ENCODE results near the gene SLC4A2. TPM values are rescaled to one million over a fixed set of nuclear protein-coding genes. Genes with fewer than 3 reads are reported as not detected.

Gene SLC4A2
- total RNA-seq, 1 donor, result 61.5 TPM

DNA sequence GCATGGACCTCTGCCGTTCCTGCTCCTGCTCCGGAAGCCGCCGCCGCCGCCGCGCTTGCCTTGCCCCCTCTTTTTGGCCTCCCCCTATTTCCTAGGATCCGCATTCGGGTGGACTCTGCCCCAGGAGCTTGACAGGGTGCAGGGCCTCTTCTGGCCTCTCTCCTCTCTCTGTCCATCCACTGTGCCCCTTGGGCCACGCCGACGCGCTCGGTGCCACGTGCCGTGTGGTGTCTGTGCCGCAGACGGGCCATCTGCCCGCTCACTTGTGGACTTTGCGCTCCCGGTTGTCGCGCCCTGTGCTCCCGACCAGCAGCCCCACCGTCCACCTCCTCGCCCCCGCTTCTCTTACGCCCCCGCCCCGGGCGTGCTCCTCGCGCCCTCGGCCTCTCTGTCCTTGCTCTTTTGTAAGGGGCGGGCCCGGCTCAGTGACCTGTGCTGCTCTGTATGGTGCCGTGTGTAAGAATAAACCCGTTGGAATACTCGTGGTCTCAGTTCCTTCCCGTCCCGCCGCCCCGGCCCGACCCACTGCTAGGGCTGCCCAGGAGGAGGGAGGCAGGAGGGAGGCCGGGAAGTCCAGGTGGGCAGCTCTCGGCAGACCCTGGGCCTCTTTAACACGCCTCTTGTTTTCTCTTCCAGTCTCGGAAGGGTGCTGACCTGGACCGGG is 63.9 kb downstream of the SLC4A2 start:
- DNase-seq (ENCODE audit: insufficient read length, low spot score, missing footprints), result no peak
- Histone ChIP-seq H3K36me3 (ENCODE audit: insufficient read depth, low read length) (peaks cover 22% of the 10 kb centered on the region), H3K4me3 (ENCODE audit: insufficient read depth, low read length) (no peak overlapping the region), H3K4me2 (ENCODE audit: insufficient read depth, low read length) (no peak overlapping the region), H3K9me3 (ENCODE audit: low read depth, low read length) (no peaks in the 10 kb centered on the region), H2AFZ (ENCODE audit: low read length) (no peak overlapping the region), H4K20me1 (ENCODE audit: insufficient read depth, low read length) (peaks cover 26% of the 10 kb centered on the region), H3K79me2 (ENCODE audit: insufficient read depth, low read length) (no peaks in the 10 kb centered on the region), H3K27ac (ENCODE audit: low read depth, low read length) (no peak overlapping the region), H3K4me1 (ENCODE audit: insufficient read depth, low read length) (no peaks in the 10 kb centered on the region), H3K27me3 (ENCODE audit: insufficient read depth, low read length) (no peaks in the 10 kb centered on the region)
- TF ChIP-seq, protein P1, sequence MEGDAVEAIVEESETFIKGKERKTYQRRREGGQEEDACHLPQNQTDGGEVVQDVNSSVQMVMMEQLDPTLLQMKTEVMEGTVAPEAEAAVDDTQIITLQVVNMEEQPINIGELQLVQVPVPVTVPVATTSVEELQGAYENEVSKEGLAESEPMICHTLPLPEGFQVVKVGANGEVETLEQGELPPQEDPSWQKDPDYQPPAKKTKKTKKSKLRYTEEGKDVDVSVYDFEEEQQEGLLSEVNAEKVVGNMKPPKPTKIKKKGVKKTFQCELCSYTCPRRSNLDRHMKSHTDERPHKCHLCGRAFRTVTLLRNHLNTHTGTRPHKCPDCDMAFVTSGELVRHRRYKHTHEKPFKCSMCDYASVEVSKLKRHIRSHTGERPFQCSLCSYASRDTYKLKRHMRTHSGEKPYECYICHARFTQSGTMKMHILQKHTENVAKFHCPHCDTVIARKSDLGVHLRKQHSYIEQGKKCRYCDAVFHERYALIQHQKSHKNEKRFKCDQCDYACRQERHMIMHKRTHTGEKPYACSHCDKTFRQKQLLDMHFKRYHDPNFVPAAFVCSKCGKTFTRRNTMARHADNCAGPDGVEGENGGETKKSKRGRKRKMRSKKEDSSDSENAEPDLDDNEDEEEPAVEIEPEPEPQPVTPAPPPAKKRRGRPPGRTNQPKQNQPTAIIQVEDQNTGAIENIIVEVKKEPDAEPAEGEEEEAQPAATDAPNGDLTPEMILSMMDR (IDR thresholded peaks at IDR 0.05; ENCODE audit: extremely low read depth, low read depth, low read length), result no peak

DNA sequence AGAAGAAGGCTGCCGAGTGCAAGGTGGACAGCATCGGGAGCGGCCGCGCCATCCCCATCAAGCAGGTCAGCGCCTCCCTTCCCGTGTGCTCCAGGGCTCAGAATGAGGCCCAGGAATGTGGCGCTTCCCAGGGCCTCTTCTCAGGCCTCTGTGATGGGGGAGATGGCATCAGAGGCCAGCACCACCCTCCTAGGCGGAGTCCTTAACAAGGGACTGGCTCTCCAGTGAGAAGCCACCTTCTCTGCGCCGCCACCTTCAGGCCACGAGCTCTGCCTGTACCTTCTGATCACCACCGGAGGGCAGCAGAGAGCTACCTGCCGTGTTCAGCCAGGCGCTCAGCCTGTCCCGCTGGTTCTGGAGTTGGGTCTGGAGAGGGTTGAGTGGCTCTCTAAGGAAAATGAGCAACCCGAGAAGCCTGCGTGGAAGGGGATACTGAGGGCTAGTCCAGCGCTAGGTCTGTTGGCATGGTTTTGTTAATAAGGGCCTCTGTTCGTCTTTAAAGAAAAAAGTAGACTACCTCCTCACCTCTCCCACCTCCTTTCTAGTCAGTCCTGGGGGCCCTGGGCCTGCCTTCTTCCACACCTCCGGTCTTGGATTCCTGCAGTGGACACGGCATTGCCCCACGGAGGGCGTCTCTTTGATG is 64.6 kb downstream of the SLC4A2 start:
- no peak overlapping the region for H3K27ac ChIP-seq (ENCODE audit: low read depth, low read length)
- no peaks in the 10 kb centered on the region for H3K9me3 ChIP-seq (ENCODE audit: low read depth, low read length)
- no peaks in the 10 kb centered on the region for H3K4me1 ChIP-seq (ENCODE audit: insufficient read depth, low read length)
- peaks cover 22% of the 10 kb centered on the region for H3K36me3 ChIP-seq (ENCODE audit: insufficient read depth, low read length)
- H3K4me3 ChIP-seq (ENCODE audit: insufficient read depth, low read length), result no peak overlapping the region
- no peak overlapping the region for H3K4me2 ChIP-seq (ENCODE audit: insufficient read depth, low read length)
- peak; percentile 100 for DNase-seq (ENCODE audit: insufficient read length, low spot score, missing footprints)
- H3K79me2 ChIP-seq (ENCODE audit: insufficient read depth, low read length), result no peaks in the 10 kb centered on the region
- H3K27me3 ChIP-seq (ENCODE audit: insufficient read depth, low read length), result no peaks in the 10 kb centered on the region
- no peak overlapping the region for H2AFZ ChIP-seq (ENCODE audit: low read length)
- H4K20me1 ChIP-seq (ENCODE audit: insufficient read depth, low read length), result peaks cover 26% of the 10 kb centered on the region
- TF ChIP-seq, protein P1 (IDR thresholded peaks at IDR 0.05; ENCODE audit: extremely low read depth, low read depth, low read length), result peak; percentile 98

DNA sequence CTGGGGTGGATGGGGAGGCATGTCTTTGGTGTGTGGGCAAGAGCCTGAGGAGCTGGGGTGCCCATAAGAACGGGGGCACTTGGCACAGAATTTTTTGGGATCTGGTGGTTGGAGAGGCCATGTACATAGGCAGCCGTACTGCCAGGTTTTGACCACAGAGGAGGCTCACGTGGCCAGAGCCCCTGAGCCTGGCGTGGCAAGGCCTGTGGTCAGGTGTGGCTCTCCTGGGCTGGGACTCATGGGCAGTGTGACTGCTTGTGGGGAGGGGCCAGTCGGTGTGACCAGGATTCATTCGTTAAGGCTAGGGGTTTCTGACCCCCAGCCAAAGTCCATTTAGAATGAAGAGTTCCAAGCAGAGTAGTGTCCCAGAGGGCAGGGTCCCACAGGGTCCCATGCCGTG is 65.1 kb downstream of the SLC4A2 start:
- Histone ChIP-seq H3K27ac (ENCODE audit: low read depth, low read length) (no peak overlapping the region), H3K4me2 (ENCODE audit: insufficient read depth, low read length) (no peak overlapping the region), H2AFZ (ENCODE audit: low read length) (no peak overlapping the region), H3K79me2 (ENCODE audit: insufficient read depth, low read length) (no peaks in the 10 kb centered on the region), H3K4me1 (ENCODE audit: insufficient read depth, low read length) (no peaks in the 10 kb centered on the region), H3K9me3 (ENCODE audit: low read depth, low read length) (no peaks in the 10 kb centered on the region), H3K4me3 (ENCODE audit: insufficient read depth, low read length) (no peak overlapping the region), H3K36me3 (ENCODE audit: insufficient read depth, low read length) (peaks cover 17% of the 10 kb centered on the region), H4K20me1 (ENCODE audit: insufficient read depth, low read length) (peaks cover 26% of the 10 kb centered on the region), H3K27me3 (ENCODE audit: insufficient read depth, low read length) (no peaks in the 10 kb centered on the region)
- TF ChIP-seq, protein P1 (IDR thresholded peaks at IDR 0.05; ENCODE audit: extremely low read depth, low read depth, low read length), result no peak
- DNase-seq (ENCODE audit: insufficient read length, low spot score, missing footprints), result peak; percentile 79

DNA sequence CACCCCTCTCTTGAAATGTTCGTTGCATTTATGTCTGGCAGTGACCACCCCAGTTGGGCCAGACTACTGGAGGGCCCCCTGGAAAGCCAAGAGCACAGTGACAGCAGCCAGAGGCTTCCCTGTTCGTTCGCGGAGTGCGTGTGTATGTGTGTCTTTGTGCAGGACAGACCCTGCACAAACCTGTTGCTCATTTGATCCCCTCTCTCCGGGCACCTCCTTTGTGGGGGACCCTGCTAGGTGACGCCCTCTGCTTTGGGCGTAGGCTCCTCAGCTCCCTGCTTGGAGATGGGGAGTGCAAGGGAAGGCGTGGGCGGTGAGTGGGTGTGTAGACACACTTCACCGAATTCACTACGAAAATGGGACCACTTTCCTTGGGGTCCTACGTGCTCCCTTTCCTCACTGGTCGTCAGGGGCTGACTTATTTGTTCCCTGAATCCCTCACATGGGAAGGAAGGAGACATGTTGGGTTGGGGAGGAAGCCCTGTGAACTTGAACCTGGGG is 65.6 kb downstream of the SLC4A2 start:
- Histone ChIP-seq H3K4me1 (ENCODE audit: insufficient read depth, low read length) (no peaks in the 10 kb centered on the region), H3K36me3 (ENCODE audit: insufficient read depth, low read length) (peaks cover 19% of the 10 kb centered on the region), H3K4me3 (ENCODE audit: insufficient read depth, low read length) (no peak overlapping the region), H3K4me2 (ENCODE audit: insufficient read depth, low read length) (peak overlapping the region; percentile 51), H3K79me2 (ENCODE audit: insufficient read depth, low read length) (no peaks in the 10 kb centered on the region), H2AFZ (ENCODE audit: low read length) (no peak overlapping the region), H3K9me3 (ENCODE audit: low read depth, low read length) (no peaks in the 10 kb centered on the region), H4K20me1 (ENCODE audit: insufficient read depth, low read length) (peaks cover 26% of the 10 kb centered on the region), H3K27ac (ENCODE audit: low read depth, low read length) (no peak overlapping the region), H3K27me3 (ENCODE audit: insufficient read depth, low read length) (no peaks in the 10 kb centered on the region)
- DNase-seq (ENCODE audit: insufficient read length, low spot score, missing footprints), result no peak
- TF ChIP-seq, protein P1 (IDR thresholded peaks at IDR 0.05; ENCODE audit: extremely low read depth, low read depth, low read length), result no peak

Measured in osteoblast (primary cell).